ENCODE results near the gene SMPDL3A. TPM values are rescaled to one million over a fixed set of nuclear protein-coding genes. Genes with fewer than 3 reads are reported as not detected.

Gene SMPDL3A
- total RNA-seq, 4 donors from 2014 or later: 12.6 to 23.8 (median 14.4) TPM

GRCh38 chr6:122817766-122818165, 28.7 kb downstream of the SMPDL3A start:
- no peak for TF ChIP-seq CTCF (IDR thresholded peaks at IDR 0.05)
- TF ChIP-seq POLR2A (IDR thresholded peaks at IDR 0.05): no peak
- H3K9me3 ChIP-seq: no peaks in the 10 kb centered on the region
- intact Hi-C loops (cut with DNase I): no loop called here
- no peaks in the 10 kb centered on the region for H3K27me3 ChIP-seq
- no peaks in the 10 kb centered on the region for H3K36me3 ChIP-seq
- WGBS, 2 donors: 70 to 86% methylated on average over 4 of the region's 4 CpGs
- no peaks in the 10 kb centered on the region for H3K4me1 ChIP-seq
- H3K27ac ChIP-seq: no peak overlapping the region
- no peak for DNase-seq
- no peak overlapping the region for H3K4me3 ChIP-seq (replicated peaks in 1 of 3)

GRCh38 chr6:122818866-122819265, 29.8 kb downstream of the SMPDL3A start:
- DNase-seq: no peak
- no peak overlapping the region for H3K27ac ChIP-seq
- no peak for TF ChIP-seq CTCF (IDR thresholded peaks at IDR 0.05)
- no peak for TF ChIP-seq POLR2A (IDR thresholded peaks at IDR 0.05)
- no peaks in the 10 kb centered on the region for H3K9me3 ChIP-seq
- H3K4me1 ChIP-seq: no peaks in the 10 kb centered on the region
- intact Hi-C loops (cut with DNase I): no loop called here
- no peaks in the 10 kb centered on the region for H3K27me3 ChIP-seq
- 76 to 87% methylated on average over 2 of the region's 2 CpGs for WGBS, 2 donors
- no peaks in the 10 kb centered on the region for H3K36me3 ChIP-seq
- no peak overlapping the region for H3K4me3 ChIP-seq (replicated peaks in 1 of 3)

- TF ChIP-seq POLR2A (IDR thresholded peaks at IDR 0.05): no peak
- no peak for TF ChIP-seq CTCF (IDR thresholded peaks at IDR 0.05)
- Histone ChIP-seq H3K27me3 (no peaks in the 10 kb centered on the region), H3K36me3 (no peaks in the 10 kb centered on the region), H3K27ac (no peak overlapping the region), H3K4me3 (replicated peaks in 1 of 3) (no peak overlapping the region), H3K9me3 (no peaks in the 10 kb centered on the region), H3K4me1 (no peaks in the 10 kb centered on the region)
- no peak for DNase-seq
- intact Hi-C loops (cut with DNase I): no loop called here
- 76 to 78% methylated on average over 2 of the region's 2 CpGs for WGBS, 2 donors
Measured at GRCh38 chr6:122821095-122821494, 32.0 kb downstream of the SMPDL3A start.

GRCh38 chr6:122825163-122825562, 36.1 kb downstream of the SMPDL3A start:
- H3K9me3 ChIP-seq: no peaks in the 10 kb centered on the region
- no peaks in the 10 kb centered on the region for H3K36me3 ChIP-seq
- no peak overlapping the region for H3K27ac ChIP-seq
- 83 to 84% methylated on average over 5 of the region's 5 CpGs for WGBS, 2 donors
- DNase-seq: no peak
- H3K27me3 ChIP-seq: no peaks in the 10 kb centered on the region
- intact Hi-C loops (cut with DNase I): no loop called here
- no peak for TF ChIP-seq CTCF (IDR thresholded peaks at IDR 0.05)
- TF ChIP-seq POLR2A (IDR thresholded peaks at IDR 0.05): no peak
- H3K4me3 ChIP-seq (replicated peaks in 1 of 3): no peak overlapping the region
- H3K4me1 ChIP-seq: no peaks in the 10 kb centered on the region

- no peaks in the 10 kb centered on the region for H3K36me3 ChIP-seq
- 80 to 86% methylated on average over 1 of the region's 1 CpG for WGBS, 2 donors
- TF ChIP-seq CTCF (IDR thresholded peaks at IDR 0.05): no peak
- no peak for TF ChIP-seq POLR2A (IDR thresholded peaks at IDR 0.05)
- no peak overlapping the region for H3K27ac ChIP-seq
- H3K4me3 ChIP-seq (replicated peaks in 1 of 3): no peak overlapping the region
- no peaks in the 10 kb centered on the region for H3K4me1 ChIP-seq
- intact Hi-C loops (cut with DNase I): no loop called here
- H3K27me3 ChIP-seq: no peaks in the 10 kb centered on the region
- H3K9me3 ChIP-seq: no peaks in the 10 kb centered on the region
- DNase-seq: no peak
Measured at GRCh38 chr6:122829456-122829855, 40.4 kb downstream of the SMPDL3A start.

Data from thyroid gland (tissue), 4 donors.